OCI-LY3 (cell line): ENCODE measurements around the gene SPTBN4.
"Not testable (repeated sequence)": the region's sequence is repeated elsewhere in the genome, so short reads cannot be mapped to it uniquely, and the experiment has no call there.

Experiments used
- EZH2phosphoT487 ChIP-seq: fragments of 200-600 bp; shearing (Covaris generic); IDR thresholded peaks from 2 replicates; pipeline ENCODE4 v1.6.1; 2018; ENCODE audit warnings: antibody characterized with exemption, mixed run types, low read depth
- TF ChIP-seq, protein P1 (sequence below): fragments of 200-600, 300-600 bp; sonication (generic); IDR thresholded peaks from 2 replicates; pipeline ENCODE4 v1.5.1; 2014; ENCODE audit warnings: antibody characterized with exemption, low read length, low read depth

DNA sequence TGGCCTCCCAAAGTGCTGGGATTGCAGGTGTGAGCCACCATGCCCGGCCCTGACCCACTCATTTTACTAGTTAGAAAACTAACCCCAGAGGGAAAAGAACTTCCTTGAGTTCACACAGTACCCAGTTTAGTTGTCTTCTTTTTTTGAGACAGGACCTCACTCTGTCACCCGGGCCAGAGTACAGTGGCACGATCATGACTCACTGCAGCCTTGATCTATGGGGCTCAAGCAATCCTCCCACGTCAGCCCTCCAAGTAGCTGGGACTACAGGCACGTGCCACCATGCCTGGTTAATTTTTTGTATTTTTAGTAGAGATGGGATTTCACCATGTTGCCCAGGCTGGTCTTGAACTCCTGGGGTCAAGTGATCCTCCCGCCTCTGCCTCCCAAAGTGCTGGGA lies 55.1 kb downstream of the SPTBN4 start:
- TF ChIP-seq, protein P1, sequence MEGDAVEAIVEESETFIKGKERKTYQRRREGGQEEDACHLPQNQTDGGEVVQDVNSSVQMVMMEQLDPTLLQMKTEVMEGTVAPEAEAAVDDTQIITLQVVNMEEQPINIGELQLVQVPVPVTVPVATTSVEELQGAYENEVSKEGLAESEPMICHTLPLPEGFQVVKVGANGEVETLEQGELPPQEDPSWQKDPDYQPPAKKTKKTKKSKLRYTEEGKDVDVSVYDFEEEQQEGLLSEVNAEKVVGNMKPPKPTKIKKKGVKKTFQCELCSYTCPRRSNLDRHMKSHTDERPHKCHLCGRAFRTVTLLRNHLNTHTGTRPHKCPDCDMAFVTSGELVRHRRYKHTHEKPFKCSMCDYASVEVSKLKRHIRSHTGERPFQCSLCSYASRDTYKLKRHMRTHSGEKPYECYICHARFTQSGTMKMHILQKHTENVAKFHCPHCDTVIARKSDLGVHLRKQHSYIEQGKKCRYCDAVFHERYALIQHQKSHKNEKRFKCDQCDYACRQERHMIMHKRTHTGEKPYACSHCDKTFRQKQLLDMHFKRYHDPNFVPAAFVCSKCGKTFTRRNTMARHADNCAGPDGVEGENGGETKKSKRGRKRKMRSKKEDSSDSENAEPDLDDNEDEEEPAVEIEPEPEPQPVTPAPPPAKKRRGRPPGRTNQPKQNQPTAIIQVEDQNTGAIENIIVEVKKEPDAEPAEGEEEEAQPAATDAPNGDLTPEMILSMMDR: not testable (repeated sequence)
- not testable (repeated sequence) for TF ChIP-seq EZH2phosphoT487
